RWPE2 (cell line): ENCODE data around the gene CLEC4C.
"Not testable (repeated sequence)": the region's sequence is repeated elsewhere in the genome, so short reads cannot be mapped to it uniquely, and the experiment has no call there.

Experiments
- ATAC-seq: fragments of 200-7000 bp; cut with Tn5 transposase; 3 replicates; pipeline ENCODE4 v1.9.1; 2021; ENCODE audit warnings: low read depth
- DNase-seq: peaks from one replicate; pipeline ENCODE4 v3.0.0-alpha.2; 2020; ENCODE audit warnings: low spot score
- H3K27ac ChIP-seq: fragments of 450-650 bp; 2 replicates; pipeline ENCODE4 v1.5.1; 2017; ENCODE audit warnings: mild to moderate bottlenecking; ENCODE audit not compliant: poor library complexity, severe bottlenecking
- H3K27me3 ChIP-seq: fragments of 250-450 bp; sonication (Bioruptor Pico); 2 replicates; pipeline ENCODE4 v1.5.1; 2021; ENCODE audit warnings: mild to moderate bottlenecking, moderate library complexity; ENCODE audit not compliant: insufficient read depth, poor library complexity, severe bottlenecking
- H3K36me3 ChIP-seq: fragments of 250-450 bp; sonication (Bioruptor Pico); 2 replicates; pipeline ENCODE4 v1.5.1; 2020; ENCODE audit warnings: low read depth, mild to moderate bottlenecking, moderate library complexity
- H3K4me1 ChIP-seq: fragments of 250-450 bp; sonication (Bioruptor Pico); 2 replicates; pipeline ENCODE4 v1.5.1; 2021; ENCODE audit warnings: mild to moderate bottlenecking, moderate library complexity; ENCODE audit not compliant: insufficient read depth, poor library complexity, severe bottlenecking
- H3K4me3 ChIP-seq: fragments of 250-450 bp; sonication (Bioruptor Pico); 2 replicates; pipeline ENCODE4 v1.5.1; 2021; ENCODE audit warnings: mild to moderate bottlenecking, moderate library complexity; ENCODE audit not compliant: severe bottlenecking
- H3K9me3 ChIP-seq: fragments of 250-450 bp; sonication (Bioruptor Pico); 2 replicates; pipeline ENCODE4 v1.5.1; 2021; ENCODE audit warnings: mild to moderate bottlenecking, moderate library complexity; ENCODE audit not compliant: severe bottlenecking
- TF ChIP-seq, protein P1 (sequence below): fragments of 450-650 bp; IDR thresholded peaks from one replicate; pipeline ENCODE4 v1.5.1; 2017; ENCODE audit warnings: mild to moderate bottlenecking, moderate library complexity; ENCODE audit not compliant: poor library complexity, severe bottlenecking

CLEC4C gene

DNA sequence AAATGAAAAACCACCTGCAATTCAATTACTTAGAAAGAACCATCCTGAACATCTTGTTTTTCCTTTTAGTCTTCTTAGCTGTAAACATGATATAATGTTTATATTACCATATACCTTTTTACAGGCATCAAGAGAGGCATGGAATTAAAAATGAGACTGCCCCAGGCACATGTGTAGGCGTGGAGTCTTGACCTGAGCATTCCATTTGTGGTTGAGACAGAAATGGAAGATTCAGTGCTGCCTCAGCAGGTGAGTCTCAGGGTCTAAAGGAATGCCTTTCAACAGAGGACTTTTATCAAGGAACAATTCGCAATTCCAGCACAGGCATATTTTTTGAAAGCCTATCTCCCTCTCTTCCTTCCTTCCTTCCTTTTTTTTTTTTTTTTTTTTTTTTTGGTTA, 9.8 kb upstream of the CLEC4C start:
- no peaks in the 10 kb centered on the region for H3K36me3 ChIP-seq
- no peaks in the 10 kb centered on the region for H3K27me3 ChIP-seq
- no peaks in the 10 kb centered on the region for H3K4me1 ChIP-seq
- H3K27ac ChIP-seq, result no peak overlapping the region
- H3K9me3 ChIP-seq, result no peaks in the 10 kb centered on the region
- H3K4me3 ChIP-seq, result no peak overlapping the region
- ATAC-seq (no peak), DNase-seq (no peak)
- TF ChIP-seq, protein P1, sequence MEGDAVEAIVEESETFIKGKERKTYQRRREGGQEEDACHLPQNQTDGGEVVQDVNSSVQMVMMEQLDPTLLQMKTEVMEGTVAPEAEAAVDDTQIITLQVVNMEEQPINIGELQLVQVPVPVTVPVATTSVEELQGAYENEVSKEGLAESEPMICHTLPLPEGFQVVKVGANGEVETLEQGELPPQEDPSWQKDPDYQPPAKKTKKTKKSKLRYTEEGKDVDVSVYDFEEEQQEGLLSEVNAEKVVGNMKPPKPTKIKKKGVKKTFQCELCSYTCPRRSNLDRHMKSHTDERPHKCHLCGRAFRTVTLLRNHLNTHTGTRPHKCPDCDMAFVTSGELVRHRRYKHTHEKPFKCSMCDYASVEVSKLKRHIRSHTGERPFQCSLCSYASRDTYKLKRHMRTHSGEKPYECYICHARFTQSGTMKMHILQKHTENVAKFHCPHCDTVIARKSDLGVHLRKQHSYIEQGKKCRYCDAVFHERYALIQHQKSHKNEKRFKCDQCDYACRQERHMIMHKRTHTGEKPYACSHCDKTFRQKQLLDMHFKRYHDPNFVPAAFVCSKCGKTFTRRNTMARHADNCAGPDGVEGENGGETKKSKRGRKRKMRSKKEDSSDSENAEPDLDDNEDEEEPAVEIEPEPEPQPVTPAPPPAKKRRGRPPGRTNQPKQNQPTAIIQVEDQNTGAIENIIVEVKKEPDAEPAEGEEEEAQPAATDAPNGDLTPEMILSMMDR, result no peak

DNA sequence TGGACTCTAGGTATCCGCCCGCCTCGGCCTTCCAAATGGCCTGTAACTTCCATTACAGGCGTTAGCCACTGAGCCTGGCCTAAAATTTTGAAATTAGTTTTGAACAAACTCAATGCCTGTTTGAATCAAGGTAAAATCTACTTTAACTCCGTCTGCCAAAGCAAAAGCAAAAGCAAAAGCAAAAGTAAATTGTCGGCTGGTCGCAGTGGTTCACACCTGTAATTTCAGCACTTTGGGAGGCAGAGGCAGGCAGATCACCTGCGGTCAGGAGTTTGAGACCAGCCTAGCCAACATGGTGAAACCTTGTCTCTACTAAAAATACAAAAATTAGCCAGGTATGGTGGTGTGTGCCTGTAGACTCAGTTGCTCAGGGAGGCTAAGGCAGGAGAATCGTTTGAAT, 8.5 kb upstream of the CLEC4C start:
- H3K4me3 ChIP-seq, H3K9me3 ChIP-seq, H3K27me3 ChIP-seq, ATAC-seq, DNase-seq, H3K36me3 ChIP-seq, H3K4me1 ChIP-seq, H3K27ac ChIP-seq: not testable (repeated sequence)

DNA sequence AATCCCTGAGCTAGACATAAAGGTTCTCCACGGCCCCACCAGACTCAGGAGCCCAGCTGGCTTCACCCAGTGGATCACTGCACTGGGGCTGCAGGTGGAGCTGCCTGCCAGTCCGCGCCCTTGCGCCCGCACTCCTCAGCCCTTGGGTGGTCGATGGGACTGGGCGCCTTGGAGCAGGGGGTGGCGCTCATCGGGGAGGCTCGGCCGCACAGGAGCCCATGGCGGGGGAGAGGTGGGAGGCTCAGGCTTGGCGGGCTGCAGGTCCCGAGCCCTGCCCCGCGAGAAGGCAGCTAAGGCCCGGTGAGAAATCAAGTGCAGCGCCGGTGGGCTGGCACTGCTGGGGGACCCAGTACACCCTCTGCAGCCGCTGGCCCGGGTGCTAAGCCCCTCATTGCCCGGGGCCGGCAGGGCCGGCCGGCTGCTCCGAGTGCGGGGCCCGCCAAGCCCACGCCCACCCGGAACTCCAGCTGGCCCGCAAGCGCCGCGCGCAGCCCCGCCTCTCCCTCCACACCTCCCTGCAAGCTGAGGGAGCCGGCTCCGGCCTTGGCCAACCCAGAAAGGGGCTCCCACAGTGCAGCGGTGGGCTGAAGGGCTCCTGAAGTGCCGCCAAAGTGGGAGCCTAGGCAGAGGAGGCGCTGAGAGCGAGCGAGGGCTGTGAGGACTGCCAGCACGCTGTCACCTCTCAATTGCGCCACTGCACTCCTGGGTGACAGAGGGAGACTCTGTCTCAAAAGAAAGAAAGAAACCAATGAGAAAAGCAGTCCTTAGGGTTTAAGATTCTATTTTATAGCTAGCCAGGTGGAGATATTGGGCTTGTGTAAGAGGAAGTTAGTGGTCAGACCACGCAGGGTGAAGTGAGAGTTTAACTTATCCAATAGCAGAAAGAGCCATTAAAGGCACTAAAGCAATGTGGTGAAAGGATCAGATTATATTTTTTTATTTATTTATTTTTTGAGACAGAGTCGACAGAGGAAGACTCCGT, 5.1 kb upstream of the CLEC4C start:
- H3K27ac ChIP-seq, DNase-seq, H3K36me3 ChIP-seq, H3K9me3 ChIP-seq, H3K4me1 ChIP-seq, H3K4me3 ChIP-seq, ATAC-seq, H3K27me3 ChIP-seq: not testable (repeated sequence)

DNA sequence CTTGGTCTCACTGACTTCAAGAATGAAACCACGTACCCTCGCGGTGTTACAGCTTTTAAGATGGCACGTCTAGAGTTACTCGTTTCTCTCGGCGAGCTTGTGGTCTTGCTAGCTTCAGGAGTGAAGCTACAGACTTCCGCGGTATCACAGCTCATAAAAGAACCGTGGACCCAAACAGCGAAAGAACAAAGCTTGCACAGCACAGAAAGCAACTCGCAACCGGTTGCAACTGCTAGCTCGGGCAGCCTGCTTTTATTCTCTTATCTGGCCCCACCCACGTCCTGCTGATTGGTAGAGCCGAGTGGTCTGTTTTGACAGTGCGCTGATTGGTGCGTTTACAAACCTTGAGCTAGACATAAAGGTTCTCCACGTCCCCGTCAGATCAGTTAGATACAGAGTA, 4.2 kb upstream of the CLEC4C start:
- Histone ChIP-seq H3K9me3 (no peaks in the 10 kb centered on the region), H3K27ac (no peak overlapping the region), H3K4me1 (no peaks in the 10 kb centered on the region), H3K4me3 (no peak overlapping the region), H3K27me3 (no peaks in the 10 kb centered on the region), H3K36me3 (no peaks in the 10 kb centered on the region)
- ATAC-seq (no peak), DNase-seq (no peak)
- TF ChIP-seq, protein P1, result no peak

DNA sequence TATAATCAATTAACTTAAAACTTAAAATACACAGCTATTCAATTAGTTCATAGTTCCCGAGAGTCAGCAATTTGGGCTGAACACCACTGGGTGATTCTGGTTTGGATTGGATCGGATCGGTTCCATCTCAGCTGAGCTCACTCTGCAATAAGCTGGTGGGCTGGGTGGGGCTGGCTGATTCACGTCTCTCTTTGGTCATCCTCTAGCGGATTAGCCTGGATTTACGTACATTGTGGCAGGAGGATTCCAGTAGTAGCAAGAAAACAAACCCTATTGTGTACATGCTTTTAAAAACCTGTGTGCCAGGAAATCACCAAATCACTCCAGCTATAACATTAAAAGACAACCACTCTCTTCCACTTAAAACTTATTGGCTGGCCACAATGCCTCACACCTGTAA, 3.2 kb upstream of the CLEC4C start:
- DNase-seq, result no peak
- no peaks in the 10 kb centered on the region for H3K27me3 ChIP-seq
- H3K36me3 ChIP-seq, result no peaks in the 10 kb centered on the region
- H3K27ac ChIP-seq, result no peak overlapping the region
- TF ChIP-seq, protein P1, result no peak
- no peak for ATAC-seq
- H3K4me3 ChIP-seq, result no peak overlapping the region
- H3K9me3 ChIP-seq, result no peaks in the 10 kb centered on the region
- H3K4me1 ChIP-seq, result no peaks in the 10 kb centered on the region

DNA sequence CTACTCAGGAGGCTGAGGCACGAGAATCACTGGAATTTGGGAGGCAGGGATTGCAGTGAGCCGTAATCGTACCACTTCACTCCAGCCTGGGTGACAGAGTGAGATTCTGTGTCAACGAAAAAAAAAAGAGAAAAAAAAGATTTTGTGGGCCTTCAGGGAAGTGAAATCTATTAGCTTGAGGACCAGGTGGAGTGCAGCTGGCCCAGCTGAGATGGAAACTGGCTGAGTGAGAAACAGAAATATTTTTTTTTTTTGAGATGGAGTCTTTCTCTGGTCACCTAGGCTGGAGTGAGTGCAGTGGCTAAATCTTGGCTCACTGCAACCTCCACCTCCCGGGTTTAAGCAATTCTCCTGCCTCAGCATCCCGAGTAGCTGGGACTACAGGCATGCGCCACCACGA, 2.3 kb upstream of the CLEC4C start:
- H3K4me1 ChIP-seq, result no peaks in the 10 kb centered on the region
- DNase-seq (no peak), ATAC-seq (no peak)
- TF ChIP-seq, protein P1, result no peak
- no peaks in the 10 kb centered on the region for H3K9me3 ChIP-seq
- no peaks in the 10 kb centered on the region for H3K36me3 ChIP-seq
- no peak overlapping the region for H3K27ac ChIP-seq
- H3K4me3 ChIP-seq, result no peak overlapping the region
- no peaks in the 10 kb centered on the region for H3K27me3 ChIP-seq
